Activated CD4-positive, alpha-beta T cell treated with anti-CD3 and anti-CD28 coated beads for 36 hours (primary cell): Measurements from ENCODE around the gene SMPX. TPM values are rescaled to one million over a fixed set of nuclear protein-coding genes. Genes with fewer than 3 reads are reported as not detected.
"Not testable (repeated sequence)": the region's sequence is repeated elsewhere in the genome, so short reads cannot be mapped to it uniquely, and the experiment has no call there.

Experiments
- ATAC-seq: fragments of 200-7000 bp; cut with Tn5 transposase; one replicate; pipeline ENCODE4 v1.10.0; 2021; ENCODE audit warnings: mild to moderate bottlenecking, moderate library complexity
- CTCF ChIA-PET: fragments of 350-600 bp; sonication (Branson Sonifier 250); formaldehyde crosslinking; loops from one replicate; lab custom pipeline; 2021; ENCODE audit warnings: antibody characterized with exemption; lab: Charles Lee
- POLR2A ChIA-PET: fragments of 350-600 bp; sonication (Branson Sonifier 250); formaldehyde crosslinking; loops from one replicate; lab custom pipeline; 2021; ENCODE audit warnings: antibody characterized with exemption, inconsistent platforms; lab: Charles Lee
- DNase-seq: peaks from one replicate; pipeline ENCODE4 v3.0.0-alpha.2; 2020
- H3K27ac Mint-ChIP-seq: one replicate; pipeline ENCODE4 v1.8.0; 2021; ENCODE audit warnings: mixed read lengths
- H3K27me3 Mint-ChIP-seq: one replicate; pipeline ENCODE4 v1.8.0; 2021; ENCODE audit warnings: mixed read lengths
- H3K36me3 Mint-ChIP-seq: one replicate; pipeline ENCODE4 v1.8.0; 2021; ENCODE audit warnings: low read depth, mixed read lengths
- H3K4me1 Mint-ChIP-seq: one replicate; pipeline ENCODE4 v1.8.0; 2021; ENCODE audit warnings: mixed read lengths
- H3K4me3 Mint-ChIP-seq: one replicate; pipeline ENCODE4 v1.8.0; 2021; ENCODE audit warnings: mild to moderate bottlenecking, moderate library complexity, mixed read lengths
- H3K9me3 Mint-ChIP-seq: one replicate; pipeline ENCODE4 v1.8.0; 2021; ENCODE audit warnings: low read depth, mixed read lengths
- intact Hi-C, 2 experiments: fragments of 100-400 bp; cut with DNase I in 1 of 2; cut with micrococcal nuclease in 1 of 2; formaldehyde crosslinking; loops; one replicate each; pipeline versions ENCODE4 v1.14.2 to v1.15.1; 2022 to 2024; cut with DNase I, micrococcal nuclease
- total RNA-seq, 2 experiments: library from RNA; stranded (reverse); gene quantifications; one replicate each; pipeline ENCODE4 v1.2.3, GENCODE V29; 2021

SMPX gene
- total RNA-seq, 2 experiments from 2014 or later: not detected

- H3K4me1 Mint-ChIP-seq: peaks cover 23% of the 10 kb centered on the region
- H3K36me3 Mint-ChIP-seq, ATAC-seq, intact Hi-C loops, H3K4me3 Mint-ChIP-seq, CTCF ChIA-PET, DNase-seq, H3K27ac Mint-ChIP-seq, H3K27me3 Mint-ChIP-seq, H3K9me3 Mint-ChIP-seq: not testable (repeated sequence)
- POLR2A ChIA-PET: interaction anchor here (0.6 kb wide), 1 partner anchor 393 kb away, joined by 3 read pairs; no protein-coding TSS in a partner anchor
Observed at GRCh38 chrX:21773036-21773435, 15.1 kb upstream of the SMPX start.

DNA sequence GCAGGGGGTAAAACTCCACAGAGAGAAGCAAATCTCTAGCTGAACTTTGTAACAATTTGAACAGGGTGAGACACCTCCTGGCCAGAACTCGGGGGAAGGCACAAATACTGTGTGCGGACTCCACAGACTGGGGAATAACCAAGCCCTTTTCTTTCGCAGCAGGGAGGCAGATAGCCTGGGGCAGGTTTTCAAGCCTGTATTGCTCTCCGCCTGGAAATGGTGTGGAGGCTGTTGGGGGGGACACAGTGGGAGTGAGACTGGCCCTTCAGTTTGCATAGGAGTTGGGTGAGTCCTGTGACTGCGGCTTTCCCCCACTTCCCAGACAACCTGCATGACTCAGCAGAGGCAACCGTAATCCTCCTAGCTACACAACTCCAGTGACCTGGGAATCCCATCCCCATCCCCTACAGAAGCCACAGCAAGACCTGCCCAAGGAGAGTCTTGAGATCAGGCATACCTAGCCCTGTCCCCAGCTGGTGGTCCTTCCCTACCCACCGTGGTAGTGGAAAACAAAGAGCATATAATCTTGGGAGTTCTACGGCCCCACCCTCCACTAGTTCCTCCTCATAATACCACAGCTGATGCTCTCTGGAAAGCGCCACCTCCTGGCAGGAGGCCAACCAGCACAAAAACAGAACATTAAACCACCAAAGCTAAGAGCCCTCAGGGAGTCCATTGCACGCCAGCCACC, 12.9 kb upstream of the SMPX start:
- peaks cover 23% of the 10 kb centered on the region for H3K4me1 Mint-ChIP-seq
- CTCF ChIA-PET: no interaction called here
- no peaks in the 10 kb centered on the region for H3K9me3 Mint-ChIP-seq
- intact Hi-C loops: no loop called here
- no peak overlapping the region for H3K27ac Mint-ChIP-seq
- no peak for ATAC-seq
- H3K27me3 Mint-ChIP-seq: no peaks in the 10 kb centered on the region
- no peak overlapping the region for H3K4me3 Mint-ChIP-seq
- no peaks in the 10 kb centered on the region for H3K36me3 Mint-ChIP-seq
- POLR2A ChIA-PET: no interaction called here
- DNase-seq: peak; percentile 4

- Mint-ChIP-seq H3K27ac (no peak overlapping the region), H3K36me3 (no peaks in the 10 kb centered on the region), H3K4me3 (no peak overlapping the region), H3K4me1 (peaks cover 2% of the 10 kb centered on the region), H3K27me3 (no peaks in the 10 kb centered on the region), H3K9me3 (no peaks in the 10 kb centered on the region)
- CTCF ChIA-PET: no interaction called here
- ATAC-seq (no peak), DNase-seq (no peak)
- intact Hi-C loops: no loop called here
- POLR2A ChIA-PET: no interaction called here
Observed at GRCh38 chrX:21766101-21766500, 8.2 kb upstream of the SMPX start.

DNA sequence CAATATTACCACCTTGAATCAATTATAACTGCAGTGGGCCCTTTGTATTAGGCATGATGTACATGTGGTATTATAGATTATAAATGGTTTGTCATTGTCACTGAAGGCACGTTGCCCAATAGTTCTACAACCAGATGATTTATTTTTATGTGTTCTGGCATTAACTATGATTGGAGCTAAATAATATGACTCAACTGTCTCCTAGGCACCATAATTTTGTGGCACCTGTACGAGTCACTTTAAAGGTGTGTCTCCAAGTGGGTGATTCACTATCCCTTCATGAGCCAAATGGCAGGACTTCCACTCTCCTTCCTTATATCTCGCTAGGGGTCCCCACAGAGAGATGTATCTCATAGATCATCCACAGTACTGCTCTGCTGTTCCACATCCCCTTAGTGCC, 6.1 kb upstream of the SMPX start:
- POLR2A ChIA-PET: no interaction called here
- no peak for DNase-seq
- H3K9me3 Mint-ChIP-seq: no peaks in the 10 kb centered on the region
- CTCF ChIA-PET: no interaction called here
- no peaks in the 10 kb centered on the region for H3K27me3 Mint-ChIP-seq
- no peak overlapping the region for H3K27ac Mint-ChIP-seq
- ATAC-seq: no peak
- no peak overlapping the region for H3K4me3 Mint-ChIP-seq
- H3K36me3 Mint-ChIP-seq: no peaks in the 10 kb centered on the region
- no peaks in the 10 kb centered on the region for H3K4me1 Mint-ChIP-seq
- intact Hi-C loops: no loop called here

- intact Hi-C loops: no loop called here
- Mint-ChIP-seq H3K27me3 (no peaks in the 10 kb centered on the region), H3K4me3 (no peak overlapping the region)
Observed at GRCh38 chrX:21758488-21758887, 572 bp upstream of the SMPX start.

GRCh38 chrX:21756785-21757529, 959 bp downstream of the SMPX start:
- no peaks in the 10 kb centered on the region for H3K4me1 Mint-ChIP-seq
- no peaks in the 10 kb centered on the region for H3K9me3 Mint-ChIP-seq
- no peak overlapping the region for H3K27ac Mint-ChIP-seq
- ATAC-seq (no peak), DNase-seq (no peak)
- H3K36me3 Mint-ChIP-seq: no peaks in the 10 kb centered on the region
- ChIA-PET CTCF (no interaction called here), POLR2A (no interaction called here)
- H3K4me3 Mint-ChIP-seq: no peak overlapping the region
- H3K27me3 Mint-ChIP-seq: no peaks in the 10 kb centered on the region
- intact Hi-C loops: no loop called here

More at GRCh38 chrX:21758488-21758887, 572 bp upstream of the SMPX start:
- no peaks in the 10 kb centered on the region for H3K36me3 Mint-ChIP-seq
- CTCF ChIA-PET: interaction anchor here (1.7 kb wide), 1 partner anchor 13 kb away, joined by 5 read pairs; no protein-coding TSS in a partner anchor
- POLR2A ChIA-PET: interaction anchor here (0.7 kb wide), 2 partner anchors 1226 to 1239 kb away, joined by 3 read pairs; no protein-coding TSS in a partner anchor
- DNase-seq (no peak), ATAC-seq (no peak)
- H3K4me1 Mint-ChIP-seq: no peaks in the 10 kb centered on the region
- no peaks in the 10 kb centered on the region for H3K9me3 Mint-ChIP-seq
- H3K27ac Mint-ChIP-seq: no peak overlapping the region

- no peak for DNase-seq
- Mint-ChIP-seq H3K4me3 (no peak overlapping the region), H3K36me3 (no peaks in the 10 kb centered on the region), H3K4me1 (no peaks in the 10 kb centered on the region), H3K27me3 (peaks cover 2% of the 10 kb centered on the region), H3K9me3 (no peaks in the 10 kb centered on the region), H3K27ac (no peak overlapping the region)
- ATAC-seq: no peak
- POLR2A ChIA-PET: no interaction called here
- CTCF ChIA-PET: interaction anchor here (0.6 kb wide), 1 partner anchor 8 kb away, joined by 3 read pairs; no protein-coding TSS in a partner anchor
- intact Hi-C loops: no loop called here
Observed at GRCh38 chrX:21749924-21750323, 8.0 kb downstream of the SMPX start.

- ATAC-seq (no peak), DNase-seq (no peak)
- H3K9me3 Mint-ChIP-seq: no peaks in the 10 kb centered on the region
- intact Hi-C loops: no loop called here
- no peaks in the 10 kb centered on the region for H3K36me3 Mint-ChIP-seq
- POLR2A ChIA-PET: no interaction called here
- no peak overlapping the region for H3K4me3 Mint-ChIP-seq
- H3K27ac Mint-ChIP-seq: no peak overlapping the region
- H3K27me3 Mint-ChIP-seq: peaks cover 2% of the 10 kb centered on the region
- no peaks in the 10 kb centered on the region for H3K4me1 Mint-ChIP-seq
- CTCF ChIA-PET: no interaction called here
Observed at GRCh38 chrX:21748235-21748634, 9.7 kb downstream of the SMPX start.

GRCh38 chrX:21747558-21747957, 10.4 kb downstream of the SMPX start:
- H3K27me3 Mint-ChIP-seq: peaks cover 2% of the 10 kb centered on the region
- POLR2A ChIA-PET: no interaction called here
- CTCF ChIA-PET: no interaction called here

GRCh38 chrX:21745756-21746155, 12.2 kb downstream of the SMPX start:
- H3K9me3 Mint-ChIP-seq: no peaks in the 10 kb centered on the region
- ATAC-seq (no peak), DNase-seq (peak; percentile 59)
- POLR2A ChIA-PET: no interaction called here
- H3K27ac Mint-ChIP-seq: no peak overlapping the region
- H3K27me3 Mint-ChIP-seq: peaks cover 2% of the 10 kb centered on the region
- CTCF ChIA-PET: interaction anchor here (0.5 to 1.6 kb wide), 5 partner anchors 13 to 1216 kb away, joined by 3 to 5 read pairs (median 3); partner anchors contain the start of gene SMPX
- no peak overlapping the region for H3K4me3 Mint-ChIP-seq
- no peaks in the 10 kb centered on the region for H3K36me3 Mint-ChIP-seq
- no peaks in the 10 kb centered on the region for H3K4me1 Mint-ChIP-seq
- intact Hi-C loops: loop anchor here (2.0 kb wide), 1 partner anchor 1215 kb away; no protein-coding TSS in a partner anchor

More at GRCh38 chrX:21747558-21747957, 10.4 kb downstream of the SMPX start:
- no peaks in the 10 kb centered on the region for H3K4me1 Mint-ChIP-seq
- H3K36me3 Mint-ChIP-seq: no peaks in the 10 kb centered on the region
- no peak overlapping the region for H3K4me3 Mint-ChIP-seq
- ATAC-seq (no peak), DNase-seq (no peak)
- H3K9me3 Mint-ChIP-seq: no peaks in the 10 kb centered on the region
- no peak overlapping the region for H3K27ac Mint-ChIP-seq
- intact Hi-C loops: loop anchor here in 1 of 2 experiments (2.0 kb wide), 1 partner anchor 1217 kb away; no protein-coding TSS in a partner anchor

- H3K4me3 Mint-ChIP-seq: no peak overlapping the region
- intact Hi-C loops: loop anchor here in 1 of 2 experiments (2.0 kb wide), 1 partner anchor 1214 kb away; no protein-coding TSS in a partner anchor
Observed at GRCh38 chrX:21744721-21745120, 13.2 kb downstream of the SMPX start.

More at GRCh38 chrX:21744721-21745120, 13.2 kb downstream of the SMPX start:
- ChIA-PET POLR2A (no interaction called here), CTCF (no interaction called here)
- ATAC-seq: no peak
- Mint-ChIP-seq H3K9me3 (no peaks in the 10 kb centered on the region), H3K27me3 (peaks cover 2% of the 10 kb centered on the region), H3K4me1 (no peaks in the 10 kb centered on the region), H3K27ac (no peak overlapping the region), H3K36me3 (no peaks in the 10 kb centered on the region)
- DNase-seq: no peak
